ENCODE measurements around the gene BATF2.

DNA sequence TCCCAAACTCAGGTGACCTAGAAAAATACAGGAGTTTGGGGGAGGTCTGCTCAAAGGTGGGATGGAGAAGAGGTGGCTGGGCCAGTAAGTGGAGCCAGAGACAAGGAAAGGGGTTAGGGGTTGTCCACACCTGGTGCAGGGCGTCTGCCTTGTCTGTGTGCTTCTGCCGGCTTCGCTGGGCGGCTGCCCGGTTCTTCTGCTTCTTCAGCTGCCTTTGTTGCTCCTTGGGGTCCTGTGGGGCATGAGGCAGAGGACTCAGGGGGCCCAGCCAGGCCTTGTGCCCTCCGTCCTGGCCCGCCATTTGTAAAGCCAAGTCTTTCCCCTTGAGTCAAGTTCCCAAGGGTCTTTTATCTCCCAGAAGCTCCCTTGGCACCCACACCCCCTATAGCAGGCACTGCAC lies 2.5 kb downstream of the BATF2 start:
- TF ChIP-seq, protein P1, sequence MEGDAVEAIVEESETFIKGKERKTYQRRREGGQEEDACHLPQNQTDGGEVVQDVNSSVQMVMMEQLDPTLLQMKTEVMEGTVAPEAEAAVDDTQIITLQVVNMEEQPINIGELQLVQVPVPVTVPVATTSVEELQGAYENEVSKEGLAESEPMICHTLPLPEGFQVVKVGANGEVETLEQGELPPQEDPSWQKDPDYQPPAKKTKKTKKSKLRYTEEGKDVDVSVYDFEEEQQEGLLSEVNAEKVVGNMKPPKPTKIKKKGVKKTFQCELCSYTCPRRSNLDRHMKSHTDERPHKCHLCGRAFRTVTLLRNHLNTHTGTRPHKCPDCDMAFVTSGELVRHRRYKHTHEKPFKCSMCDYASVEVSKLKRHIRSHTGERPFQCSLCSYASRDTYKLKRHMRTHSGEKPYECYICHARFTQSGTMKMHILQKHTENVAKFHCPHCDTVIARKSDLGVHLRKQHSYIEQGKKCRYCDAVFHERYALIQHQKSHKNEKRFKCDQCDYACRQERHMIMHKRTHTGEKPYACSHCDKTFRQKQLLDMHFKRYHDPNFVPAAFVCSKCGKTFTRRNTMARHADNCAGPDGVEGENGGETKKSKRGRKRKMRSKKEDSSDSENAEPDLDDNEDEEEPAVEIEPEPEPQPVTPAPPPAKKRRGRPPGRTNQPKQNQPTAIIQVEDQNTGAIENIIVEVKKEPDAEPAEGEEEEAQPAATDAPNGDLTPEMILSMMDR (IDR thresholded peaks at IDR 0.05): no peak
- no peak for TF ChIP-seq POLR2A (IDR thresholded peaks at IDR 0.05)

Data from lower leg skin (tissue), 3 donors.